ELR (cell line): ENCODE data around the gene FNDC3B.

Experiments used
- DNase-seq: peaks from one replicate; pipeline ENCODE4 v3.0.0-alpha.2; 2015; ENCODE audit warnings: low read depth

Gene FNDC3B

GRCh38 chr3:172096881-172097420, 57.6 kb downstream of the FNDC3B start:
- DNase-seq, result peak; percentile 82

DNA sequence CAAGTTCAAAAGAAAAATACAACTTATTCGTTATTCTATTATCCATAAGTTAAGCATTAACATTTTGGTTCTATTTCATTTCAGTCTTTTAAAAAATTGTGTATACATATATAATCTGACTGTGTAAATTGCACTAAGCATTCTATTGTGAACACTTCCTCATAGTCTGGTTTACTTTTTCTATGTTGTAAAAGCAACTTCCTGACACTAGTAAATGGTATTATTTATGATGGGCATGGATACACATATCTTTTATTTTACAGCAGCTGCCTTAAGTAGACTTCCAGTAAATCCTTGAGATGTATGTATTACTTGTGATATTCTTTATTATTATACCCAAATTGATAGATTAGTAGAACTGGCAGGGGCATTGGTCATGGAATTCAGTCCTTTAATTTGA, 58.2 kb downstream of the FNDC3B start:
- DNase-seq, result no peak

DNA sequence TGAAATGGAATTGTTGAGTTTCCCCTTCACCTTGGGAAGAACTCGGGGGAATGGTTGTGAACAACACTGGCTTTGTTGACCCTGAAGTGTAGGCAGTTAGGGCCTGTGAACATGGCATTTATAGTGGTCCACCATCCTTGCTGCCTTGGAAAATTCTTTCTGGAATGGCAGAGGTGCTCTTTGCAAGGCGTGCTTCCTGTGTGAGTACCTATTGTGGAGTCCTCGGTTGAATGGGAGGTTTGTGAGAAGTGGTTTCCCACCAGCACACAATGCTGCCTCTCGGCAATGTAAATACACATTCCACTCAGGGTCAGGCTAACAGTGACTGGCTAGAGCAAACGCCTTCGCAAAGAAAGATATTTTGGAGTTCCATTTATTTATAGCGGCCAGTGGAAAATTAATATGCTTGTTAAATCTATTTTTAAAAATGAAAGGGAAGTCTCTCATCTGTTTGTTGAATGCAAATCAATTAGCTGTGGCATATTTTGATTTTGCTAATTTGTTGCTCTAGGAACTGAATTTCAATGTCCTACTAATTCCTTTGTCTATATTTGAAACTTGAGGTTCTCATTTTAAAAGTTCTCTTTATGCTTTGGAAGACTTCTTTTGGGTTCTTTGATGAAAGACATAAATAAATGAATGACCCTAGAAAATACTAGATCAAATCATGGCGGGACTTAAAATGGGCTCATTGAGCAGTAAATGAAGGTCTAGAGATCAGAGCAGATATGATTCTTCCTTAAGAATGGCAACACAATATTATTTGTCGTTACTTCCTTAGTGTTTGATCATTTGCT, 59.5 kb downstream of the FNDC3B start:
- no peak for DNase-seq

- no peak for DNase-seq
Observed at GRCh38 chr3:172099495-172099808, 60.1 kb downstream of the FNDC3B start.

DNA sequence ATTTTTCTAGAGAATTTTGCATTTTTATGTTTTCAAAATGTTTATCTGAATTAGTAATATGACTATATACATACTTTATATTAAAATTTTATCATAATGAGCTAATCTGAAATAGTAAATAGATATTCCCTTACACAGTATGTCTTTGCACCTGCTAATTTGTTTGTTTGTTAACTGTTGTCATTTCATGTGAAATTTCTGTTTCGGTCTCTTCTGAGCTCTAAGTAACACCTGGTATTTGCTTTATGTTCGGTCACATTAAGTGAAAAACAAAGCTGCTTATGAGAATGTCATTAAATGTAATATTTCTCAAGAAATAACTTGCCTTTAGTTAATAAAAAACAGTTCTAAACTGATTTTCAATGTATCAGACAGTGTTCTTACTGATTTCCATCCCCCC, 61.1 kb downstream of the FNDC3B start:
- no peak for DNase-seq

DNA sequence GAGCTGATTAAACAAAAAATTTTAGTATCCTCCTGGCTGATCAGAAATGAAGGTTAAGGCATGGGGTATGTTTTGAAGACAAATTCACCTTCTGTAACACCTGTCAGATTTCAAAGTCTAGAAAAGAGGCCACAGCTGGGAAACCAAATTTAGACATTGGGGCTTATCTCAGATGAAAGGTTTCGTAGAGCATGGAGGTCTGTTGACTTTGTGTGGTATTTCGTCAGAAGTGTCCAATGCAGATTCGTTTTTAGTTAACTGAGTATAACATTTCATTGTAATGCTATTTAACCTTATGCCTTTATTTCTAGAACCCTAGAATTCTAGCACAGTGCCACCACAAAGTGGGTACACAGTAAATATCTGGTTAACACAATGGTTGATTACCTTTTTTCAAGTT, 61.7 kb downstream of the FNDC3B start:
- no peak for DNase-seq

DNA sequence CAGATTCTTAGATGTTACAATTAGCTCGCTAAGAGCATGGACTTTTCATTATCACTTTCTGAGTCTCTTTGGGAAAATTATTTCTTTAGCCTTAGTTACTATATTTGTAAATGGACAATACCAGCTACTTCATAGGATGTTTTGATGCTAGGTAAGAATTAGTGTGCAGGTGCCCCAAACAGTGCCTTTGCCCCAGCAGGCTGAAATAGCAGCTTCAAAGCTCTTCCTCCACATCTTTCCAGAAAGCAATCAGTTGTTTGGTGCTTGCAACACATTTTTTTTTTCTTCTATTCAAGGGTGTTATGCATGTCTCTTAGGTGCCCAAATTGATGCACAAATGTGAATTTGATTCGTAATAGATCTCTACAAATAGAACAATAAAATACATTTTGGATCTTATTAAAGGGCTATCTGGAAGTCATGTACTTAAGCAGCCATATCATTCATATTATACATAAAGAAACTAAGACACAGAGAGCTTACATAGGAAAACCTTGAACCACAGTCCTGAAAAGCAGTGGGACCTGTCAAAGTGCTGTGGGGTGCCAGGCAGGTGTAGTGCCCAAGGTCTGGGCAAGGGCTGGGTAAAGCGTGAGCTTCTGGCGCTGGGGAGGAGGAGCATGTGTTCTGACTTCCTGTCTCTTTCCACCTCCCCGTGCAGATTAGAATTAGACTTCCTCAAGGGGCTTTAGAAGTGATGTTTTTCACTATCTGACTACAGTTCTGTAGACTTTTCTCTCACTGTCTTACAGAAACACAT, 62.9 kb downstream of the FNDC3B start:
- DNase-seq, result no peak

DNA sequence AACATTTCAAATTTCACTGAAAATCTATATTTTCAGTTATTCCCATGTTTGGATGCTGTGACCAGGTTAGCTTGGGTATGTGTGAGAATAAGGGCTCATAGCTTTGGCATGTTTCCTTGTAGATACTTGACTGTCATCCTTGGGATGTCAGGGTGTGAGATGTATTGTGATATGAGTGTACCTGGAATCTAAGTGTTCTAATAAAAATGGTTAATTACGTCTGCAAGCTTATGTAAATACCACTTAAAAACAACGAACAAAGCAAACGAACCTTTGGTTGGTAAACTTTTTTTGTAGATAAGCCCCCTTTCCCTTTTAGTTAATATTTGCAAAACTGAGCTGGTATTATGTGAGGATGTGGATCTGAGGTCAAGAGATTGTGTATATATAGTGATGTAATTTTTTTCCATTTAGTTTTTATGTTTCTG, 63.5 kb downstream of the FNDC3B start:
- DNase-seq, result no peak

- DNase-seq, result peak; percentile 47
Observed at GRCh38 chr3:172103724-172104123, 64.3 kb downstream of the FNDC3B start.

DNA sequence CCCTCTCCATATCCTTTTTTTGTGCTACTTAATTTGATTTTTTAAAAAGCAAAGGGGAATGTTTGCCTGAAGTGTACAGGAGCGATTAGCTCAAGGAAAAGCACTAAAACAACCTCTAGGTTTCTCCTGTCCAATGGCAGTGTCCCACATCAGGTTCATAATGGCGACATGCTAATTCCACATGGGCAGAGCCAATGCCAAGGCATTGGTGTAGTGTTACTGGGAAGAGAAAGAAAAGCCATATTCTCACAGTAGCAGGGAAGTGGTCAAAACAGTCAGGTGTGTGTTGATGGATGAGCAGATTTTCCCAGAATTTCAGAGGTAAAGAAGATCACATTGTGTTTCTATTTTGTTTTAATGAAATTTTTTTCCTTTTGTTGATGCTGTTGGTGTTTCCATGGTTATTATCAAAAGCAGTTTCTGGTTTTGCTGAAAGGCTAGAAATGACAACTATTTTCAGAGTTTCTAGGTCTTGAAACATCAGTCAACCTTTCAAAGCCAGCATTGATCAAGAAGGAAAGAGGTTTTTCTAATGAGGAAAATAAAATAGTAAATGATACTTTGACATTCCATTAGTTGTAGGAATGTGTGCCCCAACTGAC, 65.2 kb downstream of the FNDC3B start:
- DNase-seq, result no peak

GRCh38 chr3:172106037-172106954, 66.9 kb downstream of the FNDC3B start:
- no peak for DNase-seq

DNA sequence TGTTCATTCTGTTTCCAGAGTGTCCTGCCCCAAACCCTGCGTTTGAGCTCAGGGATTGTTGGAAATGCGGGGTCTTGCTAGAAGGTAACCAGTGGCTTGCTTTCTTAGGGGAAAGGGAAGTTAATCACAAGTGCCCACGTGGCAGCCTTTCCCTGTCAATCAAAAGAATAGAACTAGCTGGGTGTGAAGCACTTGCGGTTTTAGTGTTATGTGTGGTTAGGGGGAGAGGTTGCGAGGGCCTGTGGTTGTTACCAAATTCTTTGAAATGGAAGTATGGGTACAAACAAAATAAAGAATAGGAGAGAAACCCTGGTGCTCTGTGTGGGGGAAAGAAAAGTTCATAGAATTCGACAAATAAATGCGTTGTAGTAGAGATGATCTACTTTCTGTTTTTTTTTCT, 67.6 kb downstream of the FNDC3B start:
- DNase-seq, result no peak

DNA sequence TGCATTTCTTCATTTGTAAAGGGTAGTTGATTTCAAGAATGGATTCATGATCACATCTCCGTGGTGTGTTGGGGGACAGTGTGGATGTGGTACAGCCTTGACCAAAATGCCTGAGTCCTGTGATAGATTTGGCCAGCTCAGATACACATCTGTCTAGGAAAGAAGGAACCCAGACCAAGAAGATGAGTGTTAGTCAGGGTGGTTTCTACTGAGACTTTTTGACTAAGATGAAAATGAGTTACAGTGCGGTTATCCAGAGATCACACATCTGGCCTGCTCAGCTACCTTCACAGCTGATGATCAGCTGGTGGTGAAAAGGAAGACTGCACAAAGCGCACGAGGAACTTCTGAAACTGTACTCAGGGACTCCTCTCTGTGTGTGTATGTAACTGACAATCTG, 68.0 kb downstream of the FNDC3B start:
- no peak for DNase-seq

- no peak for DNase-seq
Observed at GRCh38 chr3:172110127-172110779, 70.9 kb downstream of the FNDC3B start.

DNA sequence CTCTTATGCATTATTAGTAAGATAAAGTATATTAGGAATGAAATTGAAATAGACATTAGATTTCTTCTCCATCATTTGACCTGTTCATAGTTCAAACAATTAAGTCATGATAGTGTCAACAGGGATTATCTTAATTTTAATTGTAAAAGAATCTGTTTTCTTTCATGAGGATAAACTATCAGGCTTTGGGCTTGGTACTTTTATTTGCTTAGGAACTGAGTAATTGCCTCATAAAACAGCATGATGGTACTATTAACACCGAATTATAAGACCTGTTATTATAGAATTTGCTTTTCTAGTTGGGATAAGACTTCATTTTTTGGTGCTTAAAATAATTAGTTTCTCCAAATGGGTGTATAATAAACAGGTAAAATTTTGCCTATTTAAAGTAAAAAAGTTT, 71.8 kb downstream of the FNDC3B start:
- DNase-seq, result no peak

DNA sequence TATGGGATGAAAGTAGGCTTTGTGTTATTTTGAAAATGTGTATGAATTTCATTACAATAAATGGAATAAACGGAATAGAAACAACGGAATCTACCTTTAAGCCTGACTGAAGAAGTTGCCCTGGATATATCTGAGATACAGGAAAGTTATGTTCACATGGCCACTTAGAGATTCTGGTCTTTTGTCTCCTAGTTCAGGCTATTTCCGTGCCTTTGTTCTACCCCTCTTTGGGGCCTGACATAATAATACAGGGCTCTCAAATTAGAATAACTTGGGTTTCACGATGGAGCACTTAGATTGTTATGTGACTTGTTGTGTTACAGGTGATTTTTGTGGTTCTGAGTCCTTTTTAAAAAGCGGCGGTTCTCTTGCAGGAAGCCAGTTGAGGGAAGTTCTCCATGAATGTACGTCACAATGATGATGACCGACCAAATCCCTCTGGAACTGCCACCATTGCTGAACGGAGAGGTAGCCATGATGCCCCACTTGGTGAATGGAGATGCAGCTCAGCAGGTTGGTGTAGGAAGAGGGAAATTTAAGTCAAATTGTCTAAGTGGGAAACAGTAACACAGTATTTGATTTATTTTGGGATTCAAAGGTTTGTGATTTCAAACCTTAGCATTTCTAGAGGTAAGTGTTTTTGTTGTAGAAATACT, 72.8 kb downstream of the FNDC3B start:
- no peak for DNase-seq

DNA sequence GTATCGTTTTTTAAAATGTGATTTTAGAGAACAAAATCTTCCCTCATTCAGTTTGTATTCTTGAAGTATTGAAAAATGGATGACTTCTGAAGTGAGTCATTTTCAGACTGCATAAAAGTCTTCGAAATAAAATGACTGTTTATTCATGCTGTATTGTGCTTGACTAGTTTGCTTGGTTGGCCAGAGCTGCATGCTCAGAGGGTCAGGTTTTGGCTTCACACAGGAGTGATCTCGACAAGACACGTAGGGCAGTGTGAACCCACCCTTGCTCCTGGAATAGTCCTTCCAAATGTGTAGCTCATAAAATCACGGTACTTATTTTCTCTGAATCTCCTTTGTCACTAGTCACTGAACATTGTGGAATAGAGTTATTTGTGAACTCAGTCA, 73.3 kb downstream of the FNDC3B start:
- no peak for DNase-seq

- DNase-seq, result no peak
Observed at GRCh38 chr3:172113710-172114109, 74.3 kb downstream of the FNDC3B start.

GRCh38 chr3:172115059-172115458, 75.7 kb downstream of the FNDC3B start:
- no peak for DNase-seq

GRCh38 chr3:172115787-172116186, 76.4 kb downstream of the FNDC3B start:
- no peak for DNase-seq

- DNase-seq, result no peak
Observed at GRCh38 chr3:172118019-172118418, 78.6 kb downstream of the FNDC3B start.
